ENCODE data around the gene UNKL.

- no peak for TF ChIP-seq CTCF (IDR thresholded peaks at IDR 0.05)
- no peak for TF ChIP-seq POLR2AphosphoS5 (IDR thresholded peaks at IDR 0.05)
- TF ChIP-seq EP300 (IDR thresholded peaks at IDR 0.05) = no peak
Observed at GRCh38 chr16:1407753-1408152, 6.8 kb downstream of the UNKL start.
